DND-41 (cell line): ENCODE data around the gene ACAA1.

Experiments
- ATAC-seq: fragments of 200-7000 bp; cut with Tn5 transposase; 3 replicates; pipeline ENCODE4 v1.9.1; 2021; ENCODE audit warnings: low read depth; ENCODE audit not compliant: insufficient read depth
- DNase-seq: peaks from one replicate; pipeline ENCODE4 v3.0.0-alpha.2; 2020
- H2AFZ ChIP-seq: 2 replicates; pipeline ENCODE4 v1.6.0; 2012; ENCODE audit warnings: low read depth, low read length
- H3K27ac ChIP-seq: 2 replicates; pipeline ENCODE4 v1.5.1; 2012; ENCODE audit warnings: low read length, inconsistent platforms
- H3K27me3 ChIP-seq: fragments of 200-600 bp; sonication (generic); 2 replicates; pipeline ENCODE4 v1.6.0; 2012; ENCODE audit warnings: low read length, mild to moderate bottlenecking, inconsistent platforms; ENCODE audit not compliant: insufficient read depth, poor library complexity
- H3K36me3 ChIP-seq: 2 replicates; pipeline ENCODE4 v1.5.1; 2012; ENCODE audit warnings: low read length, inconsistent platforms; ENCODE audit not compliant: insufficient read depth
- H3K4me1 ChIP-seq: 2 replicates; pipeline ENCODE4 v1.5.1; 2012; ENCODE audit warnings: mild to moderate bottlenecking, low read length; ENCODE audit not compliant: insufficient read depth
- H3K4me2 ChIP-seq: 2 replicates; pipeline ENCODE4 v1.6.0; 2012; ENCODE audit warnings: mild to moderate bottlenecking, moderate library complexity, low read length, inconsistent platforms; ENCODE audit not compliant: insufficient read depth
- H3K4me3 ChIP-seq, 2 experiments: fragments of 200-600 bp in 1 of 2; shearing (Covaris generic) in 1 of 2; 2 replicates each; pipeline ENCODE4 v1.5.1; 2012 to 2016; ENCODE audit warnings: inconsistent platforms in 2 of 2, low read length in 2 of 2, mild to moderate bottlenecking in 2 of 2, low read depth in 1 of 2, moderate library complexity in 1 of 2
- H3K79me2 ChIP-seq: 2 replicates; pipeline ENCODE4 v1.6.0; 2012; ENCODE audit warnings: low read length, inconsistent platforms; ENCODE audit not compliant: insufficient read depth
- H3K9ac ChIP-seq: 2 replicates; pipeline ENCODE4 v1.6.0; 2012; ENCODE audit warnings: low read depth, mild to moderate bottlenecking, inconsistent platforms, low read length, moderate library complexity
- H3K9me3 ChIP-seq: 2 replicates; pipeline ENCODE4 v1.5.1; 2012; ENCODE audit warnings: low read length, moderate library complexity, mild to moderate bottlenecking, inconsistent platforms; ENCODE audit not compliant: insufficient read depth, severe bottlenecking
- H4K20me1 ChIP-seq: 2 replicates; pipeline ENCODE4 v1.6.0; 2012; ENCODE audit warnings: low read length; ENCODE audit not compliant: insufficient read depth
- CTCF ChIP-seq: IDR thresholded peaks from 2 replicates; pipeline ENCODE4 v1.5.1; 2012; ENCODE audit warnings: borderline replicate concordance, low read length, moderate library complexity, mild to moderate bottlenecking; ENCODE audit not compliant: poor library complexity, severe bottlenecking; ENCODE audit errors: extremely low read depth
- EZH2 ChIP-seq: IDR thresholded peaks from 3 replicates; pipeline ENCODE4 v1.6.1; 2012; ENCODE audit warnings: borderline replicate concordance, low read depth, mild to moderate bottlenecking, moderate library complexity, low read length, inconsistent platforms; ENCODE audit not compliant: severe bottlenecking

The ACAA1 gene

GRCh38 chr3:38164952-38165721, 28.2 kb upstream of the ACAA1 start, which contains the start of gene OXSR1:
OXSR1 (plus strand) TSS chr3:38165537; CDS start chr3:38165877, 340 bp downstream.
- ATAC-seq (peak; percentile 92), DNase-seq (peak; percentile 99)
- Histone ChIP-seq H3K36me3 (no peaks in the 10 kb centered on the region; the same call in 1 of the 2 replicates), H3K79me2 (peaks cover 48% of the 10 kb centered on the region), H3K9me3 (no peaks in the 10 kb centered on the region), H3K9ac (peak within 1 kb of the TSS; percentile 78), H3K4me3 (peak within 1 kb of the TSS; percentile 70 to 79), H3K27ac (peak within 1 kb of the TSS; percentile 100), H2AFZ (peak within 1 kb of the TSS; percentile 96), H3K4me2 (peak within 1 kb of the TSS; percentile 72), H3K4me1 (peaks cover 37% of the 10 kb centered on the region), H3K27me3 (no peaks in the 10 kb centered on the region), H4K20me1 (peaks cover 13% of the 10 kb centered on the region)
- TF ChIP-seq CTCF, result no peak
- TF ChIP-seq EZH2, result no peak

GRCh38 chr3:38164643-38164951, 27.7 kb upstream of the ACAA1 start:
- peaks cover 43% of the 10 kb centered on the region for H3K79me2 ChIP-seq
- H3K27ac ChIP-seq, result peak overlapping the region; percentile 100
- DNase-seq, result no peak
- H3K4me3 ChIP-seq, result peak overlapping the region; percentile 70 to 79
- H3K9me3 ChIP-seq, result no peaks in the 10 kb centered on the region
- H3K9ac ChIP-seq, result peak overlapping the region; percentile 78
- H3K4me2 ChIP-seq, result peak overlapping the region; percentile 72
- no peaks in the 10 kb centered on the region for H3K27me3 ChIP-seq
- peak overlapping the region; percentile 96 for H2AFZ ChIP-seq
- H4K20me1 ChIP-seq, result peaks cover 11% of the 10 kb centered on the region
- no peaks in the 10 kb centered on the region; the same call in 1 of the 2 replicates for H3K36me3 ChIP-seq
- peaks cover 37% of the 10 kb centered on the region for H3K4me1 ChIP-seq
- peak; percentile 33 for ATAC-seq
- TF ChIP-seq EZH2, result no peak
- TF ChIP-seq CTCF, result no peak

GRCh38 chr3:38163841-38164642, 27.1 kb upstream of the ACAA1 start:
- peak overlapping the region; percentile 70 to 79 for H3K4me3 ChIP-seq
- H2AFZ ChIP-seq, result peak overlapping the region; percentile 96
- H3K79me2 ChIP-seq, result peaks cover 37% of the 10 kb centered on the region
- no peaks in the 10 kb centered on the region for H3K9me3 ChIP-seq
- no peak for DNase-seq
- no peak for TF ChIP-seq CTCF
- no peak for TF ChIP-seq EZH2
- no peaks in the 10 kb centered on the region for H3K27me3 ChIP-seq
- peaks cover 37% of the 10 kb centered on the region for H3K4me1 ChIP-seq
- no peaks in the 10 kb centered on the region; the same call in 1 of the 2 replicates for H3K36me3 ChIP-seq
- peak overlapping the region; percentile 100 for H3K27ac ChIP-seq
- H3K4me2 ChIP-seq, result peak overlapping the region; percentile 72
- peak overlapping the region; percentile 78 for H3K9ac ChIP-seq
- peaks cover 10% of the 10 kb centered on the region for H4K20me1 ChIP-seq
- ATAC-seq, result no peak
